ENCODE measurements around the gene NUP205.

- TF ChIP-seq CTCF (conservative IDR thresholded peaks at IDR 0.05; ENCODE audit: low read depth, low read length) (peak; percentile 72), EZH2 (IDR thresholded peaks at IDR 0.05; ENCODE audit: borderline replicate concordance, low read depth, low read length, poor library complexity, severe bottlenecking) (no peak)
These were observed 635 bp downstream of the NUP205 start for GRCh38 chr7:135558337-135558767.
